ENCODE results near the gene METTL8.
A peak's percentile ranks its signal among the peaks of the same experiment; 100 is the strongest.

METTL8 gene

GRCh38 chr2:171433763-171434012 is at the start of gene METTL8:
Gene METTL8 (minus strand): TSS chr2:171433990. CDS start chr2:171392185, 41,805 bp downstream.
- Histone ChIP-seq H3K79me2 (ENCODE audit: low read length) (peaks cover 30% of the 10 kb centered on the region), H3K36me3 (replicated peaks; ENCODE audit: insufficient read depth, low read length) (no peaks in the 10 kb centered on the region), H3K4me3 (ENCODE audit: low read length) (peak within 1 kb of the TSS; percentile 80)

GRCh38 chr2:171482877-171483276 is 49.1 kb upstream of the METTL8 start:
- no peak overlapping the region for H3K9ac ChIP-seq (ENCODE audit: low read length)
- no peaks in the 10 kb centered on the region for H3K27me3 ChIP-seq (replicated peaks; ENCODE audit: insufficient read depth, low read length)
- no peaks in the 10 kb centered on the region for H3K9me2 ChIP-seq (replicated peaks; ENCODE audit: insufficient read depth, low read length)
- no peak overlapping the region for H3K4me2 ChIP-seq (ENCODE audit: low read depth, low read length)
- no peak overlapping the region for H2AFZ ChIP-seq (ENCODE audit: low read length)
- no peaks in the 10 kb centered on the region for H3K79me2 ChIP-seq (ENCODE audit: low read length)
- H3K9me3 ChIP-seq (replicated peaks; ENCODE audit: insufficient read depth, low read length) = no peaks in the 10 kb centered on the region
- no peak for DNase-seq
- no peak overlapping the region for H3K27ac ChIP-seq (ENCODE audit: low read length)
- no peaks in the 10 kb centered on the region for H3F3A ChIP-seq (ENCODE audit: insufficient read depth, low read length)
- peaks cover 7% of the 10 kb centered on the region for H3K4me1 ChIP-seq (ENCODE audit: low read length)
- H4K20me1 ChIP-seq (ENCODE audit: insufficient read depth, low read length) = no peaks in the 10 kb centered on the region
- H3K36me3 ChIP-seq (replicated peaks; ENCODE audit: insufficient read depth, low read length) = no peaks in the 10 kb centered on the region
- TF ChIP-seq CTCF (IDR thresholded peaks at IDR 0.05; ENCODE audit: low read length) (no peak), EZH2phosphoT487 (IDR thresholded peaks at IDR 0.05; ENCODE audit: low read length) (no peak), EZH2 (optimal IDR thresholded peaks at IDR 0.05; ENCODE audit: low read depth, low read length) (no peak)
- no peak overlapping the region for H3K4me3 ChIP-seq (ENCODE audit: low read length)

More at GRCh38 chr2:171433763-171434012, at the start of gene METTL8:
- H3K27ac ChIP-seq (ENCODE audit: low read length) = peak within 1 kb of the TSS; percentile 99
- H4K20me1 ChIP-seq (ENCODE audit: insufficient read depth, low read length) = no peaks in the 10 kb centered on the region
- H3F3A ChIP-seq (ENCODE audit: insufficient read depth, low read length) = peaks cover 19% of the 10 kb centered on the region
- peak within 1 kb of the TSS; percentile 87 for H2AFZ ChIP-seq (ENCODE audit: low read length)
- TF ChIP-seq EZH2 (optimal IDR thresholded peaks at IDR 0.05; ENCODE audit: low read depth, low read length) (no peak), EZH2phosphoT487 (IDR thresholded peaks at IDR 0.05; ENCODE audit: low read length) (no peak), CTCF (IDR thresholded peaks at IDR 0.05; ENCODE audit: low read length) (peak; percentile 66)
- no peaks in the 10 kb centered on the region for H3K9me2 ChIP-seq (replicated peaks; ENCODE audit: insufficient read depth, low read length)
- H3K4me2 ChIP-seq (ENCODE audit: low read depth, low read length) = peak within 1 kb of the TSS; percentile 91
- peaks cover 13% of the 10 kb centered on the region for H3K4me1 ChIP-seq (ENCODE audit: low read length)
- no peak for DNase-seq
- H3K27me3 ChIP-seq (replicated peaks; ENCODE audit: insufficient read depth, low read length) = no peaks in the 10 kb centered on the region
- H3K9ac ChIP-seq (ENCODE audit: low read length) = peak within 1 kb of the TSS; percentile 97
- H3K9me3 ChIP-seq (replicated peaks; ENCODE audit: insufficient read depth, low read length) = no peaks in the 10 kb centered on the region

GRCh38 chr2:171482308-171482707 is 48.5 kb upstream of the METTL8 start:
- H3K4me2 ChIP-seq (ENCODE audit: low read depth, low read length) = no peak overlapping the region
- no peaks in the 10 kb centered on the region for H3K9me3 ChIP-seq (replicated peaks; ENCODE audit: insufficient read depth, low read length)
- no peaks in the 10 kb centered on the region for H3K9me2 ChIP-seq (replicated peaks; ENCODE audit: insufficient read depth, low read length)
- H3K27ac ChIP-seq (ENCODE audit: low read length) = no peak overlapping the region
- no peaks in the 10 kb centered on the region for H4K20me1 ChIP-seq (ENCODE audit: insufficient read depth, low read length)
- no peaks in the 10 kb centered on the region for H3K79me2 ChIP-seq (ENCODE audit: low read length)
- no peak overlapping the region for H3K9ac ChIP-seq (ENCODE audit: low read length)
- H3K36me3 ChIP-seq (replicated peaks; ENCODE audit: insufficient read depth, low read length) = no peaks in the 10 kb centered on the region
- no peaks in the 10 kb centered on the region for H3F3A ChIP-seq (ENCODE audit: insufficient read depth, low read length)
- peaks cover 7% of the 10 kb centered on the region for H3K4me1 ChIP-seq (ENCODE audit: low read length)
- H3K27me3 ChIP-seq (replicated peaks; ENCODE audit: insufficient read depth, low read length) = no peaks in the 10 kb centered on the region
- DNase-seq = no peak
- no peak overlapping the region for H2AFZ ChIP-seq (ENCODE audit: low read length)
- TF ChIP-seq CTCF (IDR thresholded peaks at IDR 0.05; ENCODE audit: low read length) = no peak
- no peak for TF ChIP-seq EZH2 (optimal IDR thresholded peaks at IDR 0.05; ENCODE audit: low read depth, low read length)
- no peak for TF ChIP-seq EZH2phosphoT487 (IDR thresholded peaks at IDR 0.05; ENCODE audit: low read length)
- H3K4me3 ChIP-seq (ENCODE audit: low read length) = no peak overlapping the region

All from MM.1S (cell line).